Measurements from ENCODE around the gene NDFIP1. TPM values are rescaled to one million over a fixed set of nuclear protein-coding genes. Genes with fewer than 3 reads are reported as not detected.

NDFIP1 gene
- total RNA-seq, 2 experiments from 2014 or later = 185 to 192 TPM

- H3K9me3 ChIP-seq (ENCODE audit: control insufficient read depth in 1 of 2, insufficient read depth in 1 of 2, low read length in 2 of 2) = no peaks in the 10 kb centered on the region
- intact Hi-C loops (cut with DNase I, micrococcal nuclease) = no loop called here
- Mint-ChIP-seq H3K4me1 (ENCODE audit: low read depth) (no peaks in the 10 kb centered on the region), H3K27me3 (no peaks in the 10 kb centered on the region), H3K27ac (no peak overlapping the region), H3K9me3 (no peaks in the 10 kb centered on the region), H3K4me3 (no peak overlapping the region), H3K36me3 (ENCODE audit: low read depth) (no peaks in the 10 kb centered on the region)
- H3K36me3 ChIP-seq (ENCODE audit: insufficient read depth, low read length) = no peaks in the 10 kb centered on the region
- H3K4me1 ChIP-seq (ENCODE audit: insufficient read depth, low read length) = no peaks in the 10 kb centered on the region
- no peak overlapping the region for H3K27ac ChIP-seq (ENCODE audit: low read depth in 1 of 2, low read length in 2 of 2)
- H3K4me3 ChIP-seq (ENCODE audit: low read length) = no peak overlapping the region
- no peak for DNase-seq
- ChIA-PET CTCF (no interaction called here), POLR2A (no interaction called here)
- no peaks in the 10 kb centered on the region for H3K27me3 ChIP-seq (ENCODE audit: control insufficient read depth in 1 of 2, insufficient read depth in 2 of 2, low read length in 2 of 2)
- ATAC-seq (ENCODE audit: poor library complexity) = no peak
- no peak for TF ChIP-seq CTCF (IDR thresholded peaks at IDR 0.05)
Measured at GRCh38 chr5:142183561-142183960, 75.0 kb downstream of the NDFIP1 start.

- H3K36me3 Mint-ChIP-seq (ENCODE audit: low read depth) = no peaks in the 10 kb centered on the region
- ATAC-seq (ENCODE audit: poor library complexity) (no peak), DNase-seq (no peak)
- no peaks in the 10 kb centered on the region for H3K4me1 Mint-ChIP-seq (ENCODE audit: low read depth)
- Histone ChIP-seq H3K4me3 (ENCODE audit: low read length) (no peak overlapping the region), H3K9me3 (ENCODE audit: control insufficient read depth in 1 of 2, insufficient read depth in 1 of 2, low read length in 2 of 2) (no peaks in the 10 kb centered on the region), H3K4me1 (ENCODE audit: insufficient read depth, low read length) (no peaks in the 10 kb centered on the region), H3K27ac (ENCODE audit: low read depth in 1 of 2, low read length in 2 of 2) (no peak overlapping the region), H3K27me3 (ENCODE audit: control insufficient read depth in 1 of 2, insufficient read depth in 2 of 2, low read length in 2 of 2) (no peaks in the 10 kb centered on the region), H3K36me3 (ENCODE audit: insufficient read depth, low read length) (no peaks in the 10 kb centered on the region)
- no peak for TF ChIP-seq CTCF (IDR thresholded peaks at IDR 0.05)
- ChIA-PET CTCF (no interaction called here), POLR2A (no interaction called here)
- H3K9me3 Mint-ChIP-seq = no peaks in the 10 kb centered on the region
- H3K4me3 Mint-ChIP-seq = no peak overlapping the region
- H3K27ac Mint-ChIP-seq = no peak overlapping the region
- no peaks in the 10 kb centered on the region for H3K27me3 Mint-ChIP-seq
- intact Hi-C loops (cut with DNase I, micrococcal nuclease) = no loop called here
Measured at GRCh38 chr5:142184988-142185387, 76.4 kb downstream of the NDFIP1 start.

DNA sequence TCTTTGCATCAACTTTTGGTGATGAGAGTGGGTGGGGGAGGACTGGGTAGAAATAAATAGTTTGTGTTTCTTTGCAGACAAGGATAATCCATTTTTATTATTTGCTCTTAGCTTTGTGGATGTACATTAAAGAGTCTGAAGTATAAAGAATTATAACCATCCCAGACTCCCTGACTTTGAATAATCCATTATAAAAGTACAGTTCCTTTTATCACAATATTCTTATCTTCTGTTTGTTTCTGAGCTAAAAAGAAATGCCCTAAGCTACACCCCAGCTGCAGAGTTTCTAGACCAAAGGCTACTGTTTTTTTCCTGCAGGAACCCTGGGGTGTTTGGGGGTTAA, 77.9 kb downstream of the NDFIP1 start:
- Mint-ChIP-seq H3K27me3 (no peaks in the 10 kb centered on the region), H3K27ac (no peak overlapping the region), H3K4me1 (ENCODE audit: low read depth) (no peaks in the 10 kb centered on the region), H3K36me3 (ENCODE audit: low read depth) (no peaks in the 10 kb centered on the region), H3K4me3 (no peak overlapping the region), H3K9me3 (no peaks in the 10 kb centered on the region)
- intact Hi-C loops (cut with DNase I, micrococcal nuclease) = no loop called here
- Histone ChIP-seq H3K27ac (ENCODE audit: low read depth in 1 of 2, low read length in 2 of 2) (no peak overlapping the region), H3K9me3 (ENCODE audit: control insufficient read depth in 1 of 2, insufficient read depth in 1 of 2, low read length in 2 of 2) (no peaks in the 10 kb centered on the region), H3K4me3 (ENCODE audit: low read length) (no peak overlapping the region), H3K36me3 (ENCODE audit: insufficient read depth, low read length) (no peaks in the 10 kb centered on the region), H3K4me1 (ENCODE audit: insufficient read depth, low read length) (no peaks in the 10 kb centered on the region), H3K27me3 (ENCODE audit: control insufficient read depth in 1 of 2, insufficient read depth in 2 of 2, low read length in 2 of 2) (no peaks in the 10 kb centered on the region)
- no peak for ATAC-seq (ENCODE audit: poor library complexity)
- CTCF ChIA-PET = no interaction called here
- no peak for TF ChIP-seq CTCF (IDR thresholded peaks at IDR 0.05)
- POLR2A ChIA-PET = no interaction called here
- DNase-seq = no peak
